Keratinocyte (primary cell): ENCODE measurements around the gene UTP11. TPM values are rescaled to one million over a fixed set of nuclear protein-coding genes. Genes with fewer than 3 reads are reported as not detected.
A peak's percentile ranks its signal among the peaks of the same experiment; 100 is the strongest.

Experiments used
- DNase-seq: peaks from one replicate; pipeline ENCODE4 v3.0.0-alpha.2; 2011; ENCODE audit warnings: low read depth, missing footprints, low spot score
- FAIRE-seq: peaks from 2 replicates; lab custom pipeline; 2011; peaks lifted over from hg19 to GRCh38; lab: Jason Lieb, UNC
- H2AFZ ChIP-seq: 2 replicates; pipeline ENCODE4 v1.6.0; 2012; ENCODE audit warnings: low read length, control low read depth, inconsistent platforms; ENCODE audit not compliant: control insufficient read depth
- H3K27ac ChIP-seq: 2 replicates; pipeline ENCODE4 v1.5.1; 2011; ENCODE audit warnings: low read length; ENCODE audit not compliant: control insufficient read depth, insufficient read depth
- H3K27me3 ChIP-seq: 3 replicates; pipeline ENCODE4 v1.6.0; 2011; ENCODE audit warnings: low read length; ENCODE audit not compliant: control insufficient read depth, insufficient read depth; ENCODE audit errors: extremely low read depth
- H3K36me3 ChIP-seq, 2 experiments: 2 replicates in 1 of 2; 3 replicates in 1 of 2; pipeline ENCODE4 v1.5.1; 2011; ENCODE audit warnings: low read length in 2 of 2, mild to moderate bottlenecking in 1 of 2; ENCODE audit not compliant: control insufficient read depth in 2 of 2, insufficient read depth in 2 of 2; ENCODE audit errors: extremely low read depth in 1 of 2
- H3K4me1 ChIP-seq: 3 replicates; pipeline ENCODE4 v1.5.1; 2011; ENCODE audit warnings: low read length; ENCODE audit not compliant: control insufficient read depth, insufficient read depth; ENCODE audit errors: extremely low read depth
- H3K4me2 ChIP-seq: 3 replicates; pipeline ENCODE4 v1.6.0; 2011; ENCODE audit warnings: low read depth, low read length; ENCODE audit not compliant: control insufficient read depth, insufficient read depth; ENCODE audit errors: extremely low read depth
- H3K4me3 ChIP-seq, 3 experiments: fragments of 200-600 bp in 1 of 3; sonication (generic) in 1 of 3; 2 replicates in 2 of 3; 3 replicates in 1 of 3; pipeline ENCODE4 v1.5.1; 2011 to 2016; ENCODE audit warnings: low read length in 3 of 3, mild to moderate bottlenecking in 3 of 3, control low read depth in 2 of 3, inconsistent platforms in 1 of 3, low read depth in 1 of 3, mixed read lengths in 1 of 3, mixed run types in 1 of 3, moderate library complexity in 1 of 3; ENCODE audit not compliant: control insufficient read depth in 2 of 3, insufficient read depth in 2 of 3; ENCODE audit errors: extremely low read depth in 1 of 3
- H3K79me2 ChIP-seq: 2 replicates; pipeline ENCODE4 v1.6.0; 2012; ENCODE audit warnings: low read length; ENCODE audit not compliant: control insufficient read depth, insufficient read depth
- H3K9ac ChIP-seq: 3 replicates; pipeline ENCODE4 v1.6.0; 2011; ENCODE audit warnings: low read length; ENCODE audit not compliant: control insufficient read depth, insufficient read depth; ENCODE audit errors: extremely low read depth
- H3K9me1 ChIP-seq: 3 replicates; pipeline ENCODE4 v1.6.0; 2011; ENCODE audit warnings: low read length; ENCODE audit not compliant: control insufficient read depth, insufficient read depth; ENCODE audit errors: extremely low read depth
- H3K9me3 ChIP-seq: 2 replicates; pipeline ENCODE4 v1.5.1; 2012; ENCODE audit warnings: low read depth, low read length; ENCODE audit not compliant: control insufficient read depth
- H4K20me1 ChIP-seq: 3 replicates; pipeline ENCODE4 v1.6.0; 2011; ENCODE audit warnings: low read length; ENCODE audit not compliant: control insufficient read depth, insufficient read depth; ENCODE audit errors: extremely low read depth
- EZH2 ChIP-seq: IDR thresholded peaks from one replicate; pipeline ENCODE4 v1.6.1; 2012; ENCODE audit warnings: inconsistent platforms, mild to moderate bottlenecking, low read length, moderate library complexity
- dilution Hi-C: fragments of 300-500 bp; cut with MboI; formaldehyde crosslinking; loops from one replicate; pipeline ENCODE4 v1.7.0; 2020; ENCODE audit warnings: low sequenced_read_pairs; ENCODE audit not compliant: extremely low pct_ligation_motif_present
- polyA plus RNA-seq, 5 experiments: library from polyadenylated mRNA; depleted of rRNA in 3 of 5; stranded (reverse) in 3 of 5; stranded (forward) in 1 of 5; unstranded in 1 of 5; fragments of >200 nt; gene quantifications; 1 replicate in 1 of 5; 2 replicates in 3 of 5; 3 replicates in 1 of 5; pipeline versions ENCODE4 v1.2.1 to v1.2.3, GENCODE V29; 2011 to 2012; ENCODE audit warnings: missing spikeins in 2 of 5, low read depth in 1 of 5, low replicate concordance in 1 of 5
- TF ChIP-seq, protein P1 (sequence below), 3 experiments: IDR thresholded peaks in 1 of 3; conservative IDR thresholded peaks in 1 of 3; optimal IDR thresholded peaks in 1 of 3; 2 replicates in 2 of 3; 3 replicates in 1 of 3; pipeline versions ENCODE3 to v1.5.1; 2011; ENCODE audit warnings: low read length in 3 of 3, mild to moderate bottlenecking in 3 of 3, moderate library complexity in 2 of 3, control low read depth in 1 of 3, inconsistent platforms in 1 of 3; ENCODE audit not compliant: insufficient read depth in 2 of 3; ENCODE audit errors: extremely low read depth in 1 of 3

Gene UTP11
- polyA plus RNA-seq, 1 donor (not counting 4 experiments of a cell fraction or from before 2014, with no cell fraction given): 50.0 TPM

DNA sequence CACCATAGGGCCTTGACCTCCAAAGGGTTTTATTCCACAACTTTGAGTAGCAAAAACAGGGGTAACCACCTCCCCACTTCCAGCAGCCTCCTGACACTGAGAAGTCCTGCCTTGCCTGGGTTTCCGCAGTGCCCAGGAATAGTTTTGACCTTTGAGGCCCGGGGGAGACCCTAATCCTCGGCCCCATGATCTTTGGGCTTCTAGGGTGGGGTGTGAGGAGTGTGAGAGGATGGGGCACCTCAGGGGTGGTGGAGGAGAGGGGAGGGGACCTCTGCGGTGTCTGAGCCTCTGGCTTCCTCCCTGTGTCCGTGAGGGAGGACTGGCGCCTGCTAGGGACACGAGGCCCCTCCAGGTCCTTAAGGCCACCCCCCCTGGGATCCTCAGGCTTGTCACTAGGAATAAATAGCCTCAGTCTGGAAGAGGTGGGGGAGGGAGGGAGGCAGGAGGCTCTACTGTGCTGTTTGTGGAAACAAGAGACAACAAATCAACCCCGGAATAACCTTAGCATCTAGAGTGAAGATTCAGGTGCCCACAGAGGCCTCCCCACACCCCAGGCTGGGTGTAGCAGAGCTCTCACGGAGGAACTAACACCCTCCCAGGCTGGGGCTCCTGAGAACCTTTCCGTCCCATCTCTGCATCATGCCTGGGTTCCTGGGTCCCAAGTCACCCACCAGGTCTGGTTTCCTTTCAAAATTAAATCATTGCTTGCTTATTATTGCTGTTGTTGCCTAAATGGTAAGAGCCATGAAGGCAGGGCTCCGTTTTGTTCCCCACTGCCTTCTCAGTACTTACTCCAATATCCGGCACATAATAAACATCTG, 6.3 kb upstream of the UTP11 start:
- peaks cover 33% of the 10 kb centered on the region for H3K79me2 ChIP-seq
- no peak overlapping the region for H3K9ac ChIP-seq
- H3K4me2 ChIP-seq: no peak overlapping the region
- dilution Hi-C loops: no loop called here
- H3K4me1 ChIP-seq: peaks cover 28% of the 10 kb centered on the region
- TF ChIP-seq EZH2: no peak
- TF ChIP-seq, protein P1, sequence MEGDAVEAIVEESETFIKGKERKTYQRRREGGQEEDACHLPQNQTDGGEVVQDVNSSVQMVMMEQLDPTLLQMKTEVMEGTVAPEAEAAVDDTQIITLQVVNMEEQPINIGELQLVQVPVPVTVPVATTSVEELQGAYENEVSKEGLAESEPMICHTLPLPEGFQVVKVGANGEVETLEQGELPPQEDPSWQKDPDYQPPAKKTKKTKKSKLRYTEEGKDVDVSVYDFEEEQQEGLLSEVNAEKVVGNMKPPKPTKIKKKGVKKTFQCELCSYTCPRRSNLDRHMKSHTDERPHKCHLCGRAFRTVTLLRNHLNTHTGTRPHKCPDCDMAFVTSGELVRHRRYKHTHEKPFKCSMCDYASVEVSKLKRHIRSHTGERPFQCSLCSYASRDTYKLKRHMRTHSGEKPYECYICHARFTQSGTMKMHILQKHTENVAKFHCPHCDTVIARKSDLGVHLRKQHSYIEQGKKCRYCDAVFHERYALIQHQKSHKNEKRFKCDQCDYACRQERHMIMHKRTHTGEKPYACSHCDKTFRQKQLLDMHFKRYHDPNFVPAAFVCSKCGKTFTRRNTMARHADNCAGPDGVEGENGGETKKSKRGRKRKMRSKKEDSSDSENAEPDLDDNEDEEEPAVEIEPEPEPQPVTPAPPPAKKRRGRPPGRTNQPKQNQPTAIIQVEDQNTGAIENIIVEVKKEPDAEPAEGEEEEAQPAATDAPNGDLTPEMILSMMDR (optimal IDR thresholded peaks at IDR 0.05 in 1 of 3, IDR thresholded peaks at IDR 0.05 in 1 of 3, conservative IDR thresholded peaks at IDR 0.05 in 1 of 3; ENCODE audit: extremely low read depth in 1 of 3, insufficient read depth in 2 of 3, low read length in 3 of 3): no peak
- DNase-seq (no peak), FAIRE-seq (no peak)
- no peaks in the 10 kb centered on the region for H3K27me3 ChIP-seq
- H3K27ac ChIP-seq: no peak overlapping the region
- no peaks in the 10 kb centered on the region for H4K20me1 ChIP-seq
- H2AFZ ChIP-seq: no peak overlapping the region
- H3K9me3 ChIP-seq: no peaks in the 10 kb centered on the region
- H3K36me3 ChIP-seq: peaks cover 0 to 5% of the 10 kb centered on the region in 2 experiments
- H3K4me3 ChIP-seq: no peak overlapping the region
- peaks cover 3% of the 10 kb centered on the region for H3K9me1 ChIP-seq

DNA sequence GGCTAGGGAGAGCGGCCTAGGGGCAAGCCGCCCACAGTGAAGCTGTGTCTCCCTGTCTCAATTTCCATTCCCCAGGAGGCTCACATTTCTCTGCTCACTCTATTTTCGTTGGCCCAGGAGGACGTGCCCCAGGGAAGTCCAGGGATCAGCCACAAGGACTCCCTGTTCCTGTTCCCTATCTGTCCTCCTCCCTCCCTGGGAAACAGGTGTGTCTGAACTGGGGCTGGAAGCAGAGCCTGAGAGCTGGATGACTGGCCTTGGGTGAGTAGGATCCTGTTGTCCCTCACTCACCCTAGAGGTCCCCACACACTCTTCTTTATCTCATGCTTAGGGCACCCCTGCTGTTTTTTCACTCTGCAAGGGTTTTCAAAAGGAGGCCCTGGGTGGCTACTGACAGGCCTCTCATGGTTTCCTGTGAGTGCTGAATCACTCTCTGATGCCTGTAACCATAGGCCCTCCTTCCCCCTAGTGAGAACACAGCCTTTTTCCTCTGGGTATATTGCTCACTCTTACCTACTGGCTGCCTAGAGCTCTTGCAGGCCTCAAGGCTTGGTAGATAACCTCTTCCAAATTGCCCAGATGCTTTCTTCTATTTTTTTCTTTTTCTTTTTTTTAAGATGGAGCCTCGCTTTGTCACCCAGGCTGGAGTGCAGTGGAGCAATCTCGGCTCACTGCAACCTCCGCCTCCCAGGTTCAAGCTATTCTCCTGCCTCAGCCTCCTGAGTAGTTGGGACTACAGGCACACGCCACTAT, 3.3 kb upstream of the UTP11 start:
- no peak overlapping the region for H3K4me3 ChIP-seq
- no peak for DNase-seq
- dilution Hi-C loops: no loop called here
- no peaks in the 10 kb centered on the region for H3K9me3 ChIP-seq
- no peaks in the 10 kb centered on the region for H3K9me1 ChIP-seq
- H3K4me2 ChIP-seq: no peak overlapping the region
- H3K27ac ChIP-seq: no peak overlapping the region
- no peaks in the 10 kb centered on the region for H3K36me3 ChIP-seq
- H4K20me1 ChIP-seq: no peaks in the 10 kb centered on the region
- peak overlapping the region; percentile 1 for H3K9ac ChIP-seq
- FAIRE-seq: peak; percentile 41
- peaks cover 23% of the 10 kb centered on the region for H3K79me2 ChIP-seq
- H2AFZ ChIP-seq: peak overlapping the region; percentile 80
- no peaks in the 10 kb centered on the region for H3K27me3 ChIP-seq
- H3K4me1 ChIP-seq: peaks cover 25% of the 10 kb centered on the region
- TF ChIP-seq, protein P1 (optimal IDR thresholded peaks at IDR 0.05 in 1 of 3, IDR thresholded peaks at IDR 0.05 in 1 of 3, conservative IDR thresholded peaks at IDR 0.05 in 1 of 3; ENCODE audit: extremely low read depth in 1 of 3, insufficient read depth in 2 of 3, low read length in 3 of 3): peak in 1 of 3 experiments; percentile 9
- TF ChIP-seq EZH2: no peak
